ENCODE results near the gene DOCK10.

Gene DOCK10

GRCh38 chr2:224861266-224861665 lies 181.0 kb downstream of the DOCK10 start:
- Histone ChIP-seq H3K27me3 (no peaks in the 10 kb centered on the region), H3K4me3 (ENCODE audit: low read depth in 1 of 2, low read length in 1 of 2) (no peak overlapping the region), H3K27ac (no peak overlapping the region), H3K4me1 (ENCODE audit: control insufficient read depth in 1 of 2, insufficient read depth in 1 of 2, low read depth in 1 of 2, low read length in 1 of 2) (no peaks in the 10 kb centered on the region), H3K36me3 (no peaks in the 10 kb centered on the region), H3K9me3 (no peaks in the 10 kb centered on the region)
- no peak for TF ChIP-seq CTCF (IDR thresholded peaks at IDR 0.05)

GRCh38 chr2:224860786-224861185 lies 181.5 kb downstream of the DOCK10 start:
- Histone ChIP-seq H3K9me3 (no peaks in the 10 kb centered on the region), H3K36me3 (no peaks in the 10 kb centered on the region), H3K4me1 (ENCODE audit: control insufficient read depth in 1 of 2, insufficient read depth in 1 of 2, low read depth in 1 of 2, low read length in 1 of 2) (no peaks in the 10 kb centered on the region), H3K27me3 (no peaks in the 10 kb centered on the region), H3K27ac (no peak overlapping the region), H3K4me3 (ENCODE audit: low read depth in 1 of 2, low read length in 1 of 2) (no peak overlapping the region)
- TF ChIP-seq CTCF (IDR thresholded peaks at IDR 0.05), result no peak

- Histone ChIP-seq H3K9me3 (no peaks in the 10 kb centered on the region), H3K4me1 (ENCODE audit: control insufficient read depth in 1 of 2, insufficient read depth in 1 of 2, low read depth in 1 of 2, low read length in 1 of 2) (no peaks in the 10 kb centered on the region), H3K27me3 (no peaks in the 10 kb centered on the region), H3K36me3 (no peaks in the 10 kb centered on the region), H3K4me3 (ENCODE audit: low read depth in 1 of 2, low read length in 1 of 2) (no peak overlapping the region), H3K27ac (no peak overlapping the region)
- TF ChIP-seq CTCF (IDR thresholded peaks at IDR 0.05), result no peak
These were observed 190.5 kb downstream of the DOCK10 start for GRCh38 chr2:224851811-224852210.

- Histone ChIP-seq H3K9me3 (no peaks in the 10 kb centered on the region), H3K27me3 (no peaks in the 10 kb centered on the region), H3K27ac (no peak overlapping the region), H3K4me1 (ENCODE audit: control insufficient read depth in 1 of 2, insufficient read depth in 1 of 2, low read depth in 1 of 2, low read length in 1 of 2) (no peaks in the 10 kb centered on the region), H3K36me3 (no peaks in the 10 kb centered on the region), H3K4me3 (ENCODE audit: low read depth in 1 of 2, low read length in 1 of 2) (no peak overlapping the region)
- no peak for TF ChIP-seq CTCF (IDR thresholded peaks at IDR 0.05)
These were observed 192.2 kb downstream of the DOCK10 start for GRCh38 chr2:224850081-224850480.

GRCh38 chr2:224849264-224849663 lies 193.0 kb downstream of the DOCK10 start:
- H3K36me3 ChIP-seq, result peaks cover 3% of the 10 kb centered on the region
- no peaks in the 10 kb centered on the region for H3K9me3 ChIP-seq
- no peak for TF ChIP-seq CTCF (IDR thresholded peaks at IDR 0.05)
- H3K4me3 ChIP-seq (ENCODE audit: low read depth in 1 of 2, low read length in 1 of 2), result no peak overlapping the region
- H3K27me3 ChIP-seq, result no peaks in the 10 kb centered on the region
- no peaks in the 10 kb centered on the region for H3K4me1 ChIP-seq (ENCODE audit: control insufficient read depth in 1 of 2, insufficient read depth in 1 of 2, low read depth in 1 of 2, low read length in 1 of 2)
- no peak overlapping the region for H3K27ac ChIP-seq

Measured in neutrophil (primary cell).